ENCODE data around the gene CAMK1D.

DNA sequence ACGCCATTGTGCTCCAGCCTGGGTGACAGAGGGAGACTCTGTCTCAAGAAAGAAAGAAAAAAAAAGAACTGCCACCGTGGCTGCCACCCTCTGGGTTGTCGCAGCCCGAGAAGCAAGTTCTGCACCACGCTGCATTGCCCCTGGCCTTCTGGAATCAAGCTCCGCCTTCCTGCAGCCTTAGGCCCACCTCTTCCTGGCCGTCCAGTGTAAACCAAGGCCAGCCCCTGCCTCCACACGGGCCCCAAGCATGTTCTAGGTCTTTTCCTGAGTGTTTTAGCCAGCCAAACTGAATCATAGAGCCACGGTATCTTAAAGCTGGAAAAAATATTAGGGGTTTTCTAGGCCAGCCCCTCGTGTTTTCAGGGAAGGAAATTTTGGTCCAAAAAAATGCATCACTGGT lies 463.2 kb downstream of the CAMK1D start:
- TF ChIP-seq CTCF (IDR thresholded peaks at IDR 0.05; ENCODE audit: borderline replicate concordance, extremely low read depth, low read length, poor library complexity, severe bottlenecking) (no peak), EZH2 (IDR thresholded peaks at IDR 0.05; ENCODE audit: borderline replicate concordance, low read depth, low read length, severe bottlenecking) (no peak)

Data from DND-41 (cell line).